HG02642 (cell line): Measurements from ENCODE around the gene ADD1.

Experiments used
- ATAC-seq: cut with Tn5 transposase; IDR thresholded peaks from one replicate; pipeline ENCODE4 v1.9.1; 2021; ENCODE audit warnings: mild to moderate bottlenecking; ENCODE audit not compliant: unreplicated experiment, poor library complexity

The ADD1 gene

GRCh38 chr4:2856266-2856665 is 12.6 kb downstream of the ADD1 start:
- ATAC-seq: no peak

- ATAC-seq: no peak
These were observed 13.8 kb downstream of the ADD1 start for GRCh38 chr4:2857349-2857927.

GRCh38 chr4:2858451-2859217 is 15.0 kb downstream of the ADD1 start:
- no peak for ATAC-seq

- no peak for ATAC-seq
These were observed 15.9 kb downstream of the ADD1 start for GRCh38 chr4:2859514-2859913.

- ATAC-seq: no peak
These were observed 17.0 kb downstream of the ADD1 start for GRCh38 chr4:2860391-2861348.

DNA sequence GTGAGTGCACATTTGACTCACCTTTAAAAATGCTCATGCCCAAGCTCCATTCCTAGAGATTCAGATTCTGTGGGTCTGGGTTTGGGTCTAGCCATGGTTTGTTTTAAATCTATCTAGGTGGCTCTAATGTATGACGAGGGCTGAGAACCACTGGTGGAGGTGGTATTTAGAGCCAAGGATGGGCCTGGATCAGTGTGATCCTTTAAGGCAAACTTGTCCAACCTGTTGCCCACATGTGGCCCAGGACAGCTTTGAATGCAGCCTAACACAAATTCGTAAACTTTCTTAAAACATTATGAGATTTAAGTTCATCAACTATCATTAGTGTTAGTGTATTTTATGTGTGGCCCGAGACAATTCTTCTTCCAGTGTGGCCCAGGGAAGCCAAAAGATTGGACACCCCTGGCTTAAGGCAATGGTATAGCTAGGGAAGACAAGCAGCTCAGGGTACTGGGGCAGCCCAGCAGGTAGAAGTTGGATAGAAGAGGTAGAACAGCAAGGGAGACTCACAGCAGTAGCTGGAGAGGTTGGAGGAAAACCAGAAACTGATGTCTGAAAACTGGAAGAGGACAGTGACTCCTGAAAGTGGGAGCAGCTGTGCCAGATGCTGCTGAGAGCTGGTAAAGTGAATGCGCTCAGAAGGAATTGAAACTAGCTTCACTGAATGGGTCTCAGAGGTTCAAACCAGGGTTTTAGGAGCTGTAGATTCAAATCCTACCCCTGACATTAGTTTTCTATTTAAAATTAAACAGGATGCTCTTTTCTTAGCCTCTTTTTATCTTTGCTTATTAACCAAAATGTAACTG is 18.2 kb downstream of the ADD1 start:
- ATAC-seq: no peak

- ATAC-seq: no peak
These were observed 18.9 kb downstream of the ADD1 start for GRCh38 chr4:2862528-2862927.

DNA sequence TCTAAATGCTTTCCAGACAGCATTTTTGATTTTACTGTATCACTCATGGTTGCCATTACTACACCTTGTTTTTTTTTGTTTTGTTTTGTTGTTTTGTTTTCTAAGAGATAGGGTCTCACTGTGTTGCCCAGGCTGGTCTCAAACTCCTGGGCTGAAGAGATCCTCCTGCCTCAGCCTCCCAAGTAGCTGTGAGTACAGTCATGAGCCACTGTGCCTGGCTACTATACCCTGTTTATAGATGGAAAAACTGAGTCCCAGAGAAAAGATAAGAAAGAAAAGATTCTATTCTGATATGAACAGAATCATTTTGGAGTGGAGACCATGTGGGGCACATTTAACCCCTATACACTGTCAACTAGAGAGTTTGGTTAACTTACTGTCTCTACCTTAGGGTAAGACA is 20.0 kb downstream of the ADD1 start:
- ATAC-seq: no peak

GRCh38 chr4:2865196-2865780 is 21.6 kb downstream of the ADD1 start:
- ATAC-seq: no peak

DNA sequence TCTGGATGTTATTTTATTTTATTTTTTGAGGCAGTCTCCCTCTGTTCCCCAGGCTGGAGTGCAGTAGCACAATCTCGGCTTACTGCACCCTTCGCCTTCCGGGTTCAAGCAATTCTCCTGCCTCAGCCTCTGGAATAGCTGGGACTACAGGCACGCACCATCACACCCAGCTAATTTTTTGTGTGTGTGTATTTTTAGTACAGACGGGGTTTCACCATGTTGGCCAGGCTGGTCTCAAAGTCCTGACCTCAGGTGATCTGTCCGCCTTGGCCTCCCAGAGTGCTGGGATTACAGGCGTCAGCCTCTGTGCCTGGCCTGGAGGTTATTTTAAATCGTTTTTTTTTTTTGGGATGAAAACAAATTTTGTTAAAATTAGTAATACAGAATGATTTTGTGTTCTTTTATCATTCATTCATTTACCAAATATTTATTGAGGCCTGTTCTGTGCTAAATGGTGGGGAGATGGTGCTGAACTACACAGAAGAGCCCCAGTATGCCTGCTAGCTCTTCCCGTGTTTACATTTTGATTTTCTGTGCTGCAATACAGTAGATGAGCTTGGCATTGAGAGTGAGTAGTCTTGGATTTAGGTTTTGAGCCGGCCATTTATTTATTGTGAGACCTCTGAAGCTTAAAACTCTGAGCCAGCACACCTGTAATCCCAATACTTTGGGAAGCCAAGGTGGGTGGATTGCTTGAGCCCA is 22.7 kb downstream of the ADD1 start:
- no peak for ATAC-seq

DNA sequence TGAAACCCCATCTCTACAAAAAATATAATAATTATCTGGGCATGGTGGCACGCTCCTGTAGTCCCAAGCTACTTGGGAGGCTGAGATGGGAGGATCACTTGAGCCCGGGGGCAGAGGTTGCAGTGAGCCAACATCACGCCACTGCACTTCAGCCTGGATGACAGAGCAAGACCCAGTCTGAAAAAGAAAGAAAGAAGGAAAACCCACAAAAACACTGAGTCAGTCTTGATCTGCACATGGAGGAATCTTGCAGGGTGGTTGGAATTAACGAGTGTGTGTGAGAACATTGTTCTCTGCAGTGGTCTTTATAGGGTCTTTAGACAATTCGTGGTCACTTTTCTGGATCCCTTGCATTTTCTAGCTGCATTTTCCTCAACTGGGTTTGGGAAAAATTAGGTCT is 23.2 kb downstream of the ADD1 start:
- no peak for ATAC-seq

- no peak for ATAC-seq
These were observed 24.3 kb downstream of the ADD1 start for GRCh38 chr4:2867758-2868491.

GRCh38 chr4:2868877-2869487 is 25.3 kb downstream of the ADD1 start:
- no peak for ATAC-seq

DNA sequence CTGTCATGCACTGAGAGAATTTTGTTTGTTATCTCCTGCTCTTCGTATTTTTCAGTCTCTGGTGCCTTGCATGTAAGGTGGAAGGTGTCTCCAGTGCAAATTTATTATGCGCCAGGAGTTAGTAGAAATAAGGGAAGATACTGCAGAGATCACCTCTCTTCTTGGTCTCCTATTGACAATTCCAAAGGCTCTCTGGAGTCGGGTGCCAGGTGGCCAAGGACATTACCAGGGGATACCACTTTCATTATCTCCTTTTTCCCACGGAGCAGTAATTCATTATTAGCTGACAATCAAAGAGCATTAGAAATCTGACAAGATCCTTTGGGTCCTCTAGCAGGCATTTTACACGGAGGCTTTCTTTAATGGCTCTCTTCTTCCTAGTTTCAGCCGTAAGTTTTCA is 26.0 kb downstream of the ADD1 start:
- ATAC-seq: no peak

GRCh38 chr4:2870082-2870481 is 26.4 kb downstream of the ADD1 start:
- no peak for ATAC-seq

- no peak for ATAC-seq
These were observed 27.8 kb downstream of the ADD1 start for GRCh38 chr4:2871466-2871865.

DNA sequence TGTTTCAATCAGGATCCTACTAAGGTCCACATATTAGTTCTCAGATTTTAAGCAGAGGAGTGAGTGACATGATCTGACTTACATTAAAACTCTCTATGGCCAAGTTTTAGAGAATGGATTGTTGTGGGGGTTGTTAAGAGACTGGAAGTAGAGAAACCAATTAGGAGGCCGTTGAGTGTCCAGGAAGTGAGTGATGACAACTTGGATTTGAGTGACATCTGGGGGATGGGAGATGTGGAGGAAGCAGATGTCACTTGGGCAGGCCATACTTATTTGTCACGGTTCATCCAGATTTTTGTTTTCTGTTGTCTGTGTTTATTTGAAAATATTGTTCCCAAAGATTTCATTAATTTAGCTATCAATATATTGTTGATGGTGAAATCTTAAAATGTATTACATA is 28.3 kb downstream of the ADD1 start:
- ATAC-seq: no peak

DNA sequence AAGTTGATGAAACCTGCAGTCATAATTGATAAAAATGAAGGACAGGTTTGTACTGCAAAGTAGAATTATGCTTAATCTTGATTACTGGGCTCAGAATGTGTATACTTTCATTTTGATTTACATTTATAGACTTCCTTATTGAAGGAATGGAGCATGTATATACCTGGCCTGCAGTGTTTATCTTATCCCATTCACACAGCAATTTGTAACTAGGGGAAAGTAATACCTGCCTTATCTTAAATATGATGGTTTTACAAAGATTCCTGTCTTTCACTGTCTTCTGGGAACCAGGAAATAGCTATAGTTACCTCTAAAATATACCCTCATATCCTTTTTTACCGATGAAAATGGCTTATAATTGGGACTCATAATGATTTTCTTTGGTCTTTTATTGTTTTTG is 29.7 kb downstream of the ADD1 start:
- ATAC-seq: no peak
